Astrocyte (in vitro differentiated cells and primary cell): ENCODE data around the gene CCR5.

ENCODE experiments used
- CTCF ChIP-seq: IDR thresholded peaks from 2 replicates; pipeline ENCODE4 v1.5.1; 2011; ENCODE audit warnings: low read depth, mild to moderate bottlenecking, inconsistent platforms, low read length, moderate library complexity; ENCODE audit not compliant: insufficient read depth
- EZH2 ChIP-seq: IDR thresholded peaks from 2 replicates; pipeline ENCODE4 v1.6.1; 2012; ENCODE audit warnings: mild to moderate bottlenecking, low read length, inconsistent platforms; ENCODE audit not compliant: insufficient read depth

GRCh38 chr3:46351646-46352045, 19.1 kb upstream of the CCR5 start:
- TF ChIP-seq CTCF (no peak), EZH2 (no peak)
